A204.1 (cell line): ENCODE measurements around the gene NR1H2.

ENCODE experiments used
- FAIRE-seq: peaks from 2 replicates; lab custom pipeline; 2012; peaks lifted over from hg19 to GRCh38; lab: Jason Lieb, UNC

The NR1H2 gene

DNA sequence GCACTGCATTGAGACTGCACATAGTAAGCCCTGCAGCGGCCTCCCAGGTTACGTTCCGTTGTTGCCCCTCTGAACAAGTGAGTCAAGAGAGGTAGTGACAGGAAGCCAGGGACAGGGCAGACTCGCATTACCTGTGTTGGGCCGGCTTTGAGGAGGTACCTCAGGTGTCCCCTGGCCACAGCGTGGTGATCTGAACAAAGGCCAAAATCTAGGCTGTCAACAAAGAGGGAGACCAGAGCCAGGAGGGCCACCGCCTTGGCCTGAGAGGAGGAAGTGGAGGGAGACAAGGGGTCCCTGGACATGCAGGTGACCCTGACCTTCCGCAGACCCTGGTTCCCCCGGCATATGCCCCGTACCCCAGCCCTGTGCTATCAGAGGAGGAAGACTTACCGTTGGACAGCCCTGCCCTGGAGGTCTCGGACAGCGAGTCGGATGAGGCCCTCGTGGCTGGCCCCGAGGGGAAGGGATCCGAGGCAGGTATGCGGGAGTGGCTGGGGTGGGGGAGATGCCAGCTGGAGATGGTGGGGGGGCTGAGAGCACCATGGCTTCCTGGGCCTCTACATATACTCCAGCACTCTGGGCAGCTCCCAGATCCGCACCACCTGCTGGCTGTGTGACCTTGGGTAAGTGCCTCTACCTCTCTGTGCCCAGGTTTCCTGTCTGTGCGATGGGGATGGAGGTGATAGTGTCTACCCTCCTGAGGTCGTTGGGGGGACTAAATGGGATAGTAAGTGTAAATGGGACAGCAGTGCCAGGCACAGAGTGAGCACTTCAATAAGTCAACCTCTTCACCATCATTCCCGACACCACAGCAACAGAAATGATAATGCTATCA is 47.2 kb downstream of the NR1H2 start:
- FAIRE-seq, result no peak

DNA sequence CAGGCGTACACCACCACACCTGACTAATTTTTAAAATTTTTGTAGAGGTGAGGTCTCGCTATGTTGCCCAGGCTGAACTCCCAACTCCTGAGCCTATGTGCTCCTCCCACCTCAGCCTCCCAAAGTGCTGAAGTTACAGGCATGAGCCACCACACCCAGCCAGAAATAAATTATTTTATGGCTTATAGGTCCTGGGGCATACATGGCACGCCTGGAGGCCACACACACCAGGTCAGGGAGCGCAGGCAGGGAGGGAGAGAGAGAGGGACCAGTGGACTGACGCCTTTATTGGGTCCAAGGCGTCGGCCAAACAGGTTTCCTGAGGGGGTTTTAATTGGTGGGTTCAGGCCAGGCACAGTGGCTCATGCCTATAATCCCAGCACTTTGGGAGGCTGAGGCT is 49.3 kb downstream of the NR1H2 start:
- FAIRE-seq, result no peak

DNA sequence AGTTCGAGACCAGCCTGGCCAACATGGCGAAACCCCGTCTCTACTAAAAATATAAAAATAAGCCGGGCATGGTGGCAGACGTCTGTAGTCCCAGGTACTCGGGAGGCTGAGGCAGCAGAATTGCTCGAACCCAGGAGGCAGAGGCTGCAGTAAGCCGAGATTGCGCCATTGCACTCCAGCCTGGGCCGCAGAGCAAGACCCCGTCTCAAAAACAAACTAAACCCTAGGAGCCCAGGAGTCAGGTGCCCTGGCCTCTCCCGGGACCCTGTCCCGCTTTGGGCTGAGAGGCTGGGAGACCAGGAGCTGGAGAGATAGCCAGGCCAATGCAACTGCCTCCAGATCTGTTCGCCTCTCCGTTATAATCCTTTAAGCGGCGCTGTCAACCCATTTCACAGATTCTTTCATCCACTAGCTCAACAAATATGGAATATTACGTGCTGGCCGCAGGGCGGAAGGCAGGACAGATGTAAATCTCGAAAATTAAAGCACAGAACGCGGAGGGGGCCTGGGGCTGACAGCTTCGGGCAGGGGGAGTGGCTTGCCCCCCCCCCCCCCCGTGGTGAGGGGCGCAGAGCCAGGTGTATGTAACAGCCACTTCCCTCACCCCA is 51.2 kb downstream of the NR1H2 start:
- no peak for FAIRE-seq

DNA sequence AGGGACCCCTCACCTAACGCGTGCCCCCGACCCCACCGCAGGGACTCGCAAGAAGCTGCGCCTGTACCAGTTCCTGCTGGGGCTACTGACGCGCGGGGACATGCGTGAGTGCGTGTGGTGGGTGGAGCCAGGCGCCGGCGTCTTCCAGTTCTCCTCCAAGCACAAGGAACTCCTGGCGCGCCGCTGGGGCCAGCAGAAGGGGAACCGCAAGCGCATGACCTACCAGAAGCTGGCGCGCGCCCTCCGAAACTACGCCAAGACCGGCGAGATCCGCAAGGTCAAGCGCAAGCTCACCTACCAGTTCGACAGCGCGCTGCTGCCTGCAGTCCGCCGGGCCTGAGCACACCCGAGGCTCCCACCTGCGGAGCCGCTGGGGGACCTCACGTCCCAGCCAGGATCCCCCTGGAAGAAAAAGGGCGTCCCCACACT is 51.8 kb downstream of the NR1H2 start:
- no peak for FAIRE-seq

- FAIRE-seq, result no peak
Measured at GRCh38 chr19:50428772-50429463, 52.7 kb downstream of the NR1H2 start.

DNA sequence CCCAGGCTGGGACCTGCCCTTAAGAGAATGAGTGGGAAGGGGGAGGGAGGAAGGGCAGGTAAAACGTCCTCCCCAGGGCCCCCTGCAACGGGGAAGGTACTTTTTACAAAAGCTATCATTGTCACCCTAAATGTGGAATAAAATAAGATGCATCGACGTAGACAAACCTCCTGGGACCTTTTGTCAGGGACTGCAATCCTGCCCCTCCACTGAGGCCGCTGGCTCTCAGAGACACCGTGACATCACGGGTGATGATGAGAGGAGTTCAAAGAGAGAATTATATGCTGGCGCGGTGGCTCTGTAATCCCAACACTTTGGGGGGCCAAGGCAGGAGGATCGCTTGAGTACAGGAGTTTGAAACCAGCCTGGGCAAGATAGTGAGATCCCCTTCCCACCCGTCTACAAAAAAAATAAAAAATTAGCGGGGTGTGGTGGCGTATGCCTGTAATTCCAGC is 54.7 kb downstream of the NR1H2 start:
- no peak for FAIRE-seq

DNA sequence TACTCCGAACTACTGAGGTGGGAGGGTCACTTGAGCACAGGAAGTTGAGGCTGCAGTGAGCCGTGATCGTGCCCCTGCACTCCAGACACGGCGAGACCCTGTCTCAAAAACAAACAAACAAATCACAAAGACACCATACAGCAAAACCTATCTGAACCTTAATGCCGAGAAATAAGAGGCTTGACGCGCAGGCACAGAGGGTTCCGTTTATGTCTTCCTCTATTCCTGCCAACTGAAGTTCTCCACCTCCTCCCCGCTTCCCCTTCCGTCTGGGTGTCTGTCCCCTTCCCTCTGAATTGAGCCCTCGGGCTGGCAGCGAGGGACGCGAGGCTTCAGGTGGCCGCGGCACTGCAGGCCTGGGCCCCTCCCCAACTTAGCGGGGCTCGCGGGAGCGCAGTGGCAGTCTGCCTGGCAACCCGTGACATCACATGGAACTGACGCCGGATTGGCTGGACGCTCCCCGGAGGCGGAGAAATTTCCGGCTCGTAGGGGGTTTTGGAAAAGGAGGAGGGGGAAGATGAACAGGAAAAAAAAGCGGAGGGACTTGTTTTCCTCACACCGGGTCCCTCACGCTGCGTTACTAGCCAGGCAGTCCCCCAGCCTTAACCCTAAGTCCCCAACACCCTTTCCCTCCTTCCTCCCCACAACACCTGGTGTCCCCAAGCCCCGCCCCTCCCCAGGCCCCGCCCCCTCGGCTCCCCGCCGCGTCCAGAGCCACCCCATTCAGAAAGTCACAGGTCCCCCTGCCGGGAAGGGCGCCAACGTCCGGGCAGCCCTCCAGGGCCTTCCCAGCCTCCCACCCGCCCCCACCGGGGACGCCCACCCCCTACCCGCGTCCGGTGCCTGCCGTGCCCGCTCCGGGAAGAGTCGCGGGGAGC is 55.3 kb downstream of the NR1H2 start:
- no peak for FAIRE-seq

DNA sequence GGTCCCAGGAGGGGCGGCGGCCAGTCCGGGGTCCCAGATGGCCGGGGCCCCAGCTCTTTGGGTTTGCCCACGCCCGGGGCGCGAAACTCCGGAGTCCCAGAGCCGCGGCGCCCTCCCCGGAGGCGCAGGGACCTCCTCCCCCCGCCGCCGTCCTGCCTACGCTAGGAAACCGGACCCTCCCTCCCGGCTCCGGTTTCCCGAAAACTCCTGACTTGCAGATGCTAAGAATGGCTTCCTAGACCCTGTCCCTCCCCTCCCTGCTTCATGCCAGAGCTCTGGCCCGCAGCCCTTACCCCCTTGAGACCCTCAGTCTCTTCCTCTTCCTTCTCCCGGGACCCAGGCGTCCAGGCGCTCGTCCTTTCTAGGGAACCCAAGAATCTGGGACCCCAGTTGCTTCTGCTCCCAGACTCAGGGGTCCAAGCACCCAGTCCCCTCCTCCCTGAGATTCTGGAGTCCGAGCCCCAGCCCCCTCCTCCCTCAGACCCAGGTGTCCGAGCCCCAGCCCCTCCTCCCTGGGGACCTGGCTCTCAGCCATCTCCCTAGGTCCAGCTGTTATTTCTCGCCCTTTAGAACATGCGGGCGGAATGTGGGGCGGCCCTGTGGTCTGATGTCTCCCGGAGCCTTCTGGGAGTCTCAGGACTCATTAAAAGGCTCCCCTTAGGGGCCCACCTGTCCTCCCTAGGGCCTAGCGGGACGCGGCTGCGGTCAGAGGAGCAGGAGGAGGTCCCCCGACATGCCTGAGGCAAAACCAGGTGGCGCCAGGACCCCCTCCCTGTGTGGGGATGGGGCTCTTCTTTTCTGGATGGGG is 56.2 kb downstream of the NR1H2 start, which contains the start of gene MYBPC2:
Gene MYBPC2 (plus strand): TSS at position 672 of the 808 bp plus-strand sequence. CDS start 62 bp downstream, at position 734.
- no peak for FAIRE-seq
